Measurements from ENCODE around the gene SAE1. TPM values are rescaled to one million over a fixed set of nuclear protein-coding genes. Genes with fewer than 3 reads are reported as not detected.

The SAE1 gene
- total and polyA plus RNA-seq, 10 of the 15 experiments (the other 5 are each of a cell fraction or from before 2014, with no cell fraction given): 62.0 to 246 (median 148) TPM

GRCh38 chr19:47130589-47131227 lies at the start of gene SAE1 (continued):
- TF ChIP-seq ZBTB33 (IDR thresholded peaks at IDR 0.05): no peak
- no peak for TF ChIP-seq ZNF24 (IDR thresholded peaks at IDR 0.05)
- 0 out of 2 replicates have a peak, but pooled peaks have one; percentile 49 for TF ChIP-seq DPF2 (IDR thresholded peaks at IDR 0.05)
- TF ChIP-seq E2F8 (IDR thresholded peaks at IDR 0.05; ENCODE audit: low read depth, partially characterized antibody): no peak
- peak; percentile 31 for TF ChIP-seq E4F1 (IDR thresholded peaks at IDR 0.05; ENCODE audit: borderline replicate concordance, partially characterized antibody)
- TF ChIP-seq TBL1XR1 (IDR thresholded peaks at IDR 0.05; ENCODE audit: low read depth, low read length): peak; percentile 55; the same call in 1 of the 2 replicates
- TF ChIP-seq POLR2A (IDR thresholded peaks at IDR 0.05; ENCODE audit: low read depth, low read length): peak; percentile 94
- TF ChIP-seq RELA (IDR thresholded peaks at IDR 0.05; ENCODE audit: borderline replicate concordance, partially characterized antibody): peak; percentile 94
- TF ChIP-seq JUND (IDR thresholded peaks at IDR 0.05; ENCODE audit: low read depth, low read length): no peak
- peak; percentile 15; the same call in 2 of the 3 replicates for TF ChIP-seq POU2F2 (IDR thresholded peaks at IDR 0.05; ENCODE audit: borderline replicate concordance, low read depth, low read length)
- no peak for TF ChIP-seq ZNF217 (IDR thresholded peaks at IDR 0.05)
- TF ChIP-seq STAT3 (IDR thresholded peaks at IDR 0.05; ENCODE audit: low read depth, low read length): no peak
- TF ChIP-seq BMI1 (IDR thresholded peaks at IDR 0.05; ENCODE audit: borderline replicate concordance): no peak
- TF ChIP-seq IKZF1 (conservative IDR thresholded peaks at IDR 0.05): peak; percentile 98
- peak; percentile 62 for TF ChIP-seq MEF2B (IDR thresholded peaks at IDR 0.05; ENCODE audit: partially characterized antibody, poor library complexity, severe bottlenecking)
- no peak for TF ChIP-seq SIN3A (IDR thresholded peaks at IDR 0.05; ENCODE audit: low read depth, low read length)
- TF ChIP-seq CREM (IDR thresholded peaks at IDR 0.05; ENCODE audit: low read depth): peak; percentile 49
- peak; percentile 79 for TF ChIP-seq IKZF2 (IDR thresholded peaks at IDR 0.05)
- no peak for TF ChIP-seq RCOR1 (conservative IDR thresholded peaks at IDR 0.05; ENCODE audit: low read depth, low read length)
- TF ChIP-seq KDM1A (IDR thresholded peaks at IDR 0.05; ENCODE audit: borderline replicate concordance): no peak
- peak; percentile 80 for TF ChIP-seq MLLT1 (IDR thresholded peaks at IDR 0.05)
- no peak for TF ChIP-seq EZH2 (IDR thresholded peaks at IDR 0.05; ENCODE audit: borderline replicate concordance, control insufficient read depth, low read depth, low read length)

Data from GM12878 (cell line).